Stimulated activated CD8-positive, alpha-beta memory T cell treated with anti-CD3 and anti-CD28 coated beads, Interleukin-2, amount 100 ng/mL, for 48 hours (primary cell): Measurements from ENCODE around the gene FBXO2.

Experiments used
- DNase-seq, 2 donors: peaks; one replicate each; pipeline ENCODE4 v3.0.0-alpha.2; 2020; ENCODE audit warnings: low read depth in 2 of 2

FBXO2 gene

GRCh38 chr1:11682287-11682771 lies 28.1 kb upstream of the FBXO2 start:
- DNase-seq = no peak

GRCh38 chr1:11681071-11681771 lies 27.0 kb upstream of the FBXO2 start, which contains the start of gene MAD2L2:
Gene MAD2L2 (minus strand): TSS chr1:11681148. CDS start chr1:11680601, 547 bp downstream.
- peak; percentile 87 to 91 for DNase-seq

- peak in 1 of 2 donors; percentile 20 for DNase-seq
Measured at GRCh38 chr1:11680270-11681070, 26.2 kb upstream of the FBXO2 start.

- no peak for DNase-seq
Measured at GRCh38 chr1:11678442-11678841, 24.2 kb upstream of the FBXO2 start.

GRCh38 chr1:11676386-11677103 lies 22.3 kb upstream of the FBXO2 start:
- DNase-seq = no peak

GRCh38 chr1:11675325-11675724 lies 21.1 kb upstream of the FBXO2 start:
- no peak for DNase-seq

GRCh38 chr1:11674488-11674887 lies 20.3 kb upstream of the FBXO2 start:
- DNase-seq = no peak

- no peak for DNase-seq
Measured at GRCh38 chr1:11673089-11673769, 19.0 kb upstream of the FBXO2 start.

GRCh38 chr1:11671544-11672286 lies 17.5 kb upstream of the FBXO2 start:
- no peak for DNase-seq

- no peak for DNase-seq
Measured at GRCh38 chr1:11671205-11671543, 16.9 kb upstream of the FBXO2 start.

- no peak for DNase-seq
Measured at GRCh38 chr1:11670747-11671146, 16.5 kb upstream of the FBXO2 start.

- DNase-seq = no peak
Measured at GRCh38 chr1:11668516-11668915, 14.3 kb upstream of the FBXO2 start.

GRCh38 chr1:11664336-11665065 lies 10.3 kb upstream of the FBXO2 start:
- DNase-seq = peak; percentile 50 to 63

GRCh38 chr1:11661103-11661502 lies 6.9 kb upstream of the FBXO2 start:
- no peak for DNase-seq

GRCh38 chr1:11659748-11660147 lies 5.5 kb upstream of the FBXO2 start:
- no peak for DNase-seq

GRCh38 chr1:11658542-11658941 lies 4.3 kb upstream of the FBXO2 start:
- no peak for DNase-seq

- no peak for DNase-seq
Measured at GRCh38 chr1:11657654-11658053, 3.4 kb upstream of the FBXO2 start.

- no peak for DNase-seq
Measured at GRCh38 chr1:11654939-11655808, 945 bp upstream of the FBXO2 start.

- no peak for DNase-seq
Measured at GRCh38 chr1:11653861-11654136, 430 bp downstream of the FBXO2 start.
